Measurements from ENCODE around the gene FOSL2.

- TF ChIP-seq CTCF (IDR thresholded peaks at IDR 0.05) (no peak), POLR2A (IDR thresholded peaks at IDR 0.05) (no peak)
These were observed 33.2 kb upstream of the FOSL2 start for GRCh38 chr2:28359222-28360057.
